HG03175 (cell line): ENCODE data around the gene ARMC9.
"Not testable (repeated sequence)": the region's sequence is repeated elsewhere in the genome, so short reads cannot be mapped to it uniquely, and the experiment has no call there.

Experiments used
- ATAC-seq: cut with Tn5 transposase; IDR thresholded peaks from one replicate; pipeline ENCODE4 v1.9.1; 2021; ENCODE audit warnings: mild to moderate bottlenecking, moderate library complexity; ENCODE audit not compliant: unreplicated experiment

The ARMC9 gene

GRCh38 chr2:231335591-231335990, 137.2 kb downstream of the ARMC9 start:
- ATAC-seq, result no peak

GRCh38 chr2:231336236-231336635, 137.8 kb downstream of the ARMC9 start:
- ATAC-seq, result no peak

DNA sequence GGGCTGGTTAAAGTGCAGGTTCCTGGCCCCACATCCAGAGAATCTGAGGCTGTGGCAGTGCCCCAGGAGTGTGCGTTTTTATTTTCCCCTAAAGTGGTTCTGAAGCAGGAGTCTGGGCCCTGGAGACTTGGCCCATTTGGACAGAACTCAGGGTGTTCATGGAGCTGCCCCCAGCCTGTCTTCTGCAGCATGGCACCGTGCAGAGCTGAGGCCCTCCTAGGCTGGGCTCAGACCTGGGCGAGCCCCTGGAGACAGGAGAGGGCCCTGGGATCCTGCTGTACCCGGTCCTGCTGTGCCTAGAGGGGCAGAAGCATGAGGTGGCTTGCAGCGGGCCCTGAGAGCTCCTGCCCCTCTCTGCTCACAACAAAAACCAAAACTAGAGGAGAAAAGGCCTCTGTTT, 138.3 kb downstream of the ARMC9 start:
- ATAC-seq, result no peak

DNA sequence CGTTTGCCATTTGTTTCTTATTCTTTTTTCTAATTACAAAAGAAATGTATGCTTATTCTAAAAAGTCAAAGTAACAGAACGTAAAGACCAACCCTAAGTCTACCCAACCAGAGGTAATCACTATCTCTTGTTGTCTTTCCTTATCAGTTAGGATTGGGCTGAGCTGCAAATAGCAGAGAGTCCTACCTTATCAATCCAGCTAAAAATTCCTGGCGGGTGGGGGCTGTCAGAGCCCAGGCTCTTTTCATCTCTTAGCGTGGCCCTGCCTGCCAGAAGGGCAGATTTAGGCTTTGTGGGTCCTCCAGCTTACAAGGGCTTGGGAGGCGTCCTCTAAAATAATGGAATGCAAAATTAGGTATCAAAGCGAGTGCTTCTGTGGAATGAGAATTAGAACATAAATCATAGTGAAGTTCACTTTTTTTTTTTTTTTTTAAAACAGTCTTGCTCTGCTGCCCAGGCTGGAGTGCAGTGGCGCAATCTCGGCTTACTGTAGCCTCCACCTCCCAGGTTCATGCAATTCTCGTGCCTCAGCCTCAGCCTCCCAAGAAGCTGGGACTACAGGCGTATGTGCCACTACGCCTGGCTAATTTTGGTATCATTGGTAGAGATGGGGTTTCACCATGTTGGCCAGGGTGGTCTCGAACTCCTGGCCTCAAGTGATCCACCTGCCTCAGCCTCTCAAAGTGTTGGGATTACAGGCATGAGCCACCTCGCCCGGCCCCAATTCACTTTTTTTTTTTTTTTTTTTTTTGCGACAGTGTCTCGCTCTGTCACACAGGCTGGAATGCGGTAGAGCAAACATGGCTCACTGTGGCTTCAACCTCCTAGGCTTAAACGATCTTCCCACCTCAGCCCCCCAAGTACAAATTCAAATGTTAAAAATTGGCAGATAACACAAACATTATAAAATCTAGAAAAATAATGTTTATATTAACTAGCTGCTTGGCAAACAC, 139.7 kb downstream of the ARMC9 start:
- ATAC-seq, result no peak

DNA sequence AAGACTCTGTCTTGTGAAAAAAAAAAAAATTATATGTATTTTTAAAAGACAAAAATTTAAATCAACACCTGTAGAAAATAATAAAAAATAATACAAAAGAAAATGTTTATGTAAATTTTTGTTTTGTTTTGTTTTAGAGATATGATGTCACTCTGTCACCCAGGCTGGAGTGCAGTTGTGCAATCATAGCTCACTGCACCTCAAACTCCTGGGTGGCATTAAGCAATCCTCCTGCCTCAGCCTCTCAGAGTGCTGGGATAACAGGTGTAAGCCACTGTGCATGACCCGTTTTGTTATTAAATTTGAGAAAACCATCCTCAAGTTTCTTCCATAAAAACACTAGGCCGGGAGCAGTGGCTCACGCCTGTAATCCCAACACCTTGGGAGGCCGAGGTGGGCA, 140.9 kb downstream of the ARMC9 start:
- ATAC-seq, result no peak

- no peak for ATAC-seq
Observed at GRCh38 chr2:231341100-231341499, 142.7 kb downstream of the ARMC9 start.

GRCh38 chr2:231342061-231342711, 143.8 kb downstream of the ARMC9 start:
- no peak for ATAC-seq

DNA sequence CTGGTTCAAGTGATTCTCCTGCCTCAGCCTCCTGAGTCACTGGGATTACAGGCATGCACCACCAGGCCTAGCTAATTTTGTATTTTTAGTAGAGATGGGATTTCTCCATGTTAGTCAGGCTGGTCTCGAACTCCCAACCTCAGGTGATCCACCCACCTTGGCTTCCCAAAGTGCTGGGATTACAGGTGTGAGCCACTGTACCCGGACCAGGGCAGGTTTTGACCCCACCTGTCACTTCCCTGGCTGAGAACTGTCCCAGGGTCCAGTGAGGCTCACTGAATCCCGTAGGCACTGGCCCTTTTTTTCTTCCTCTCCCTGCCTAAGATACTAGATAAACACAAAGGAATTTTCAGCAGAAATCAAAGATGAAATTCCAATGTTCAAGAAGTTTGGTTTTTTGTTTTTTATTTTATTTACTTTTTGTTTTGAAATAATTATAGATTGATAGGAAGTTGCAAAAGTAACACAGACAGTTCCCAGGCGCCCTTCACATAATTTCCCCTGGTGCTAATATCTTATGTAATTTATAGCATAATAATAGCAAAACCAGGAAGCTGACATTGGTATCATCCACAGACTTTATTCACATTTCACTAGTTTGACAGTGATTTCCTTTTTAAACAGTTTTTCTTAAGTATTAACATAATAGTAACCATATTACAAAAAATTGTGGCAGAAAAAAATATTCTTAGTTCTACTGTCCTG, 144.7 kb downstream of the ARMC9 start:
- ATAC-seq, result no peak

DNA sequence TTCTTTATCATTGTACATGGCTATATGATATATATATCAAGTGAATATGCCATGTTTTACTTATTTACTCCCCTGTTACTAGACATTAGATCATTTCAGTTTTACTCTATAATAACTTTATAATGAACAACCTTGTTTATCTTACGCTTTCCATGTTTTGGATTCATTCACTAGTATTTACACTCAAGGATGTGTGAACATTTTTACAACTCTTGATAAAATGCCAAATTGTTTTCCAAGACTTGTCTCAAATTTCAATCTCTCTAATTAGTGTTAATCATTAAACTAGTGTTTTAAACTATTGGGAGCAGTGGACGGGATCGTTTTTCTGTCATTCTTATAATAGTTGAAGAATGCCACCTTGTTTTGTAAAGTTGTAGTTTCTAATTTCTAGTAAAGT, 145.6 kb downstream of the ARMC9 start:
- no peak for ATAC-seq

DNA sequence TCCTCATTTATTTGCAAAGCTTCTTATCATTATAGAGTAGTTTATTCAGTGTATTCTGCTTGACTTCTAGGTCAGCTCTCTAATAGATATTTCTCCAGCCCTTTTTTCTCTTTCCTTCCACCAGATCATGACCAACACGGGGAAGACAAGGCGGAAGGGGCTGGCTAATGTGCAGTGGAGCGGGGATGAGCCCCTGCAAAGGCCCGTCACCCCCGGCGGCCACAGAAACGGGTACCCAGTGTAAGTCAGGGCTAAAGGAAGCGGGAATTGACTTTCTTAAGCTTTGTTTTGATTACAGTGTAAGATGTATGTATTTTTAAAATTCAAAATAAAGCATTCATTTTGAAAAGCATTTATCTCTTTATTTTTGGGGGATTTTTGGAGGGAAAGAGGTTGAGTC, 146.4 kb downstream of the ARMC9 start:
- ATAC-seq, result no peak

DNA sequence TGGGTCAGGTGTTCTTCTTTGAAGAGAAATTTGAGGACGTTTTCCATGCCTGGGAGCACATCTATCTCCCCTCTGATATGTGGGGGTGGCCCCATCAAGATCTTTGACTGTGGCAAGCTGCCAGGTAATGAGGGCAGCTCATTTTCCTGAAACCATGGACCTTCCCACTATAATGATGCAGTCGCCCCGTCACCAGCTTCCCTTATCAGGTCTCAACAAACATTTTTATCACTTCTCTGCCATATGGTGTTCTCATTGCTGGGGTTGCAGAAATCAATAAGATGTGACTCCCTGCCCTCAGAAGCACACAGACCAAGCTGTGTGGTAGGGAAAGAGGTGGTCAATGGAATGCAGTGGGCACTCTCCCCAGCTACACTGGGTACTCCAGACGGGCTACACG, 148.7 kb downstream of the ARMC9 start:
- ATAC-seq, result no peak

- no peak for ATAC-seq
Observed at GRCh38 chr2:231347638-231348037, 149.2 kb downstream of the ARMC9 start.

GRCh38 chr2:231348173-231348572, 149.7 kb downstream of the ARMC9 start:
- ATAC-seq, result no peak

GRCh38 chr2:231348704-231349373, 150.4 kb downstream of the ARMC9 start:
- no peak for ATAC-seq

DNA sequence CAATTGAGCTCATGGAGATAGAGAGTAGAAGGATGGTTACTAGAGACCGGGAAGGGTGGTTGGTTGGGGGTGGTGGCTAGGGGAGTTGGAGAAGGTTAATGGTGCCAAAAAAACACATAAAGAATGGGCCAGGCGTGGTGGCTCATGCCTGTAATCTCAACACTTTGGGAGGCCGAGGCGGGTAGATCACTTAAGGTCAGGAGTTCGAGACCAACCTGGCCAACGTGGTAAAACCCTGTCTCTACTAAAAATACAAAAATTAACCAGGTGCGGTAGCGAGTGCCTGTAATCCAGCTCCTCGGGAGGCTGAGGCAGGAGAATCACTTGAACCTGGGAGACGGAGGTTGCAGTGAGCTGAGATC, 150.9 kb downstream of the ARMC9 start:
- not testable (repeated sequence) for ATAC-seq

GRCh38 chr2:231351648-231352047, 153.2 kb downstream of the ARMC9 start:
- ATAC-seq, result no peak

- ATAC-seq, result no peak
Observed at GRCh38 chr2:231353469-231353868, 155.0 kb downstream of the ARMC9 start.

GRCh38 chr2:231355508-231356465, 157.4 kb downstream of the ARMC9 start:
- ATAC-seq, result no peak

DNA sequence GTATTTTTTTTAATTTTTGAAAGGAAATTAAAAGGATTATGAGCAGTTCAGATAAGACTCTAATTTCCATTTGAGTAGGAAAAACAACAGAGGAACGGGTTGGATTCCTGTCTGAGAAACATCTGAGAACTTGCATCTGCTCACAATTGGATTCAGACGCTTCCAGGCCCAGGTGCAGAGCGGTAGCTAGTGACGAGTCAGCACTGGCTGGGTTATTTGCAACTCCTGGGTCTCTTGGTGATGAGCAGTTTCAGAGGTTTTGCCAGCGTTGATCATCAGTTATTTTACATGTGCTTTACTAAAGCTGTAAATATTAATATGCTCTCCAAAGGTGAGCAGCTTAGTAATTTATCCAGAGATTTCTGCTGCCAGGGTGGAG, 158.0 kb downstream of the ARMC9 start:
- no peak for ATAC-seq

- no peak for ATAC-seq
Observed at GRCh38 chr2:231357048-231357447, 158.6 kb downstream of the ARMC9 start.
